HG03175 (cell line): Measurements from ENCODE around the gene CDX2.

ENCODE experiments used
- ATAC-seq: cut with Tn5 transposase; IDR thresholded peaks from one replicate; pipeline ENCODE4 v1.9.1; 2021; ENCODE audit warnings: mild to moderate bottlenecking, moderate library complexity; ENCODE audit not compliant: unreplicated experiment

Gene CDX2

DNA sequence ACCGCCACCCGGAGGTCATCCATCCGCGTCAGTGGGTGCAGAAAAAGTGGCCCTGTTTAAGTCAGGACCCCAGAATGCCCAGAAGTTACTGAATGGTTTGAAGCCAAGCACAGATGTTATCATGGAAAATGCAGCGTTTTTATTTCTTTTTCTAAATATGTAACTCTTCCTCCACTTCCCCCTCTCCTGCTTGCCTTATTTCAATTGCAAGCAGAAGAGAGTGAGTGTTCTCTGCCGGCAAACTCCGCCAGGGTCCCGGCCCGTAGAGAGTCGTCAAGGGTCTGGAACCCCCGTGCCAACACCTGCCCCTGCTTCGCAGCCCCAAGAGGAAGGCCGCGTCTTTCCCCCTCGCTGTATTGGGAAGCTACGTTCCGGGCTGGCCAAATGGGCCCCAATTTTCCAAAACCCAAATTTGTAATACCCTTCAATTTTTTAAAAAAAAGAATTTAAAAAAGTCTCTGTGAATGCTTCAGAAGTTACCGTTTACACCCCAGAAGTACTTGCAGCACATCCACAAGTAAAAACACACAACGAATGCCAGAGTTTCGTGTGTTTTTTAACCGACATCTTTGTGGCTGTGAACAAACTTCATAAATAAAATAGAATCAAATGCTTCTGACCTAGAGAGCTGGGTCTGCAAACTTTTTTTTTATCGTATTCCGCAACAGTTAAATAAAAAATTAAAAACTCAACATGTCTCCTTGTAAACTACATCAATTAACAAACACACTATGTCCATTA lies 50.0 kb downstream of the CDX2 start:
- ATAC-seq: no peak

DNA sequence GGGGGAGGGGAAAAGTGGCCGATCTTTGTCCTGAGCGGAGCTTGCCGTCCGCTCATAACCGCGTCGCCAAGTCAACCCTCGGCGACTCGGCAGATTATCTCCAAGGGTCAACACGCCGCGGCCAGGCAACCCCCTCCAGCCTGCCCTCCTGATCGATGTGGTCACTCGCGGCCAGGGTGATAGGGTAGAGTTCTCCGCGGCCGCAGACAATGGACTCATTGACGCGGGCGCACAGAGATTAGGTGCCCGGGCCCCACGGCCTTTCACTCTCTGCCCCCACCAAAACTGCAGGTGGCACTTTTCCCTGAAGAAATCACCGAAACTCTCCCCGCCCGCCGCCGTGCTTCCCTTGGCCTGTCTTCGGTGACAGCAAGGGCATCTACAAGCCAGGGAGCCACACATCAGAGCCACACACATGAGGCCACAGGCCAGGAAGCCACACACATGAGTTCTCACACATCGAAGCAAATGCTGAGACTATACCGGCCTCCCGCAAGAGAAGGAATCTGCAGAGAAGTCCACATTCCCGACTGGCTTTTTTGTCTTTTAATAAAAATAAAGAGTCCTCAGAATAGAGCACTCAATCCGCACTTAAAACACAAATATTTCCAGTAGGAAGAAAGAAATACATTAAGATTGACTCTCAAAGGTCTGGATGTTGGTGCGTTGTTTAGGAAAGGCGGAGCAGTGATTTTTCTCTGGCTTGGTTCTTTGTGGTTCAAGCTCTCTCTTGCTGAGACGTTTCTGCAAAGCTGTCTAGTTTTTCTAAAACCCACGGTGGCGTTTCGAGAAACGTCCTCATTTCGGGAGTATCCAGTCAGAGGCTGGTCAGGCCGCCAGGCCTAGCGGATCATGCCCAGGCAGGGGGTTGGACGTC lies 50.8 kb downstream of the CDX2 start:
- no peak for ATAC-seq

- no peak for ATAC-seq
Measured at GRCh38 chr13:27917121-27917947, 51.8 kb downstream of the CDX2 start.

- ATAC-seq: no peak
Measured at GRCh38 chr13:27915301-27916207, 53.6 kb downstream of the CDX2 start.

DNA sequence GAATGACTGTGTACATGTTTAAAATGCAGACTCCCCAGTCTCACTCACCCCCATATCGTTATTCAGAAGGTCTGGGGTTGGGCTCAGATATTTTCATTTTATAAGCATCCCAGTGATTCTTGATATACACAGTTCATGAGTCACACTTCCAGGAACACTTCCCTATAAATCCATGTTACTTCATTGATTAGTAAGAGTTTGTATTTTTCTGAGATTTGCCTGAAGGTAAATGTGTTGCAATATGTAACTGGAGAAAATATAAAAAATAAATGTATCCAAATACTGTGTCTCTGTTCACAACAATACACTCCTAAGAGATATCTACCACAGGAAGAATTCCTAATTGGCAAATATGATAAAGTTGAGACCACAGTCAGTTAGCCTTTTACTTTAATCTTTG lies 56.0 kb downstream of the CDX2 start:
- ATAC-seq: no peak

DNA sequence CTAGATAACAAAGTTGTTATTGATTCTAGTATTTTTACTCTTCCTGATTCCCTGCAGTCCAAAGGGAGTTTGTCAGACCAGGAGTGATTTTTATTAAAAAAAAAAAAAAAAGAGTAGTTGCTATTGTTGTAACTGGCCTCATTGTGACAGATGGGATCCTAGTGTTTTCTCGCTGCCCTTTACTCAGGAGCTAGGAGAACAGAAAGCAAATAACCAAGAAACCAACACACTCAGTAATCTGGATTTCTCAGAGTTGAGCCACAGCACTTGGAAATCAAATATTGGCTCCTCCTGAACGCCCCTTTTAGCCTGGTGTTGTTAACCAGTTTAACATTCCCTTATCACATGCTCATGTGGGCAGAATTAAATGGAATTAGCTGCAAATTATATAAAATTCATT lies 57.6 kb downstream of the CDX2 start:
- no peak for ATAC-seq
